Left lung (tissue), 10 donors: ENCODE measurements around the gene RAB31. TPM values are rescaled to one million over a fixed set of nuclear protein-coding genes. Genes with fewer than 3 reads are reported as not detected.

Source experiments
- ATAC-seq: fragments of 200-7000 bp; cut with Tn5 transposase; one replicate; pipeline ENCODE4 v1.9.1; 2020; ENCODE audit warnings: moderate library complexity
- DNase-seq, 4 donors: peaks; one replicate each; pipeline ENCODE4 v3.0.0-alpha.2; 2013 to 2020
- H3K27ac ChIP-seq, 2 donors: fragments of 200-600 bp; sonication (generic) in 1 of 2; one replicate each; pipeline versions ENCODE4 v1.5.0 to v1.8.0; 2020 to 2021
- H3K27me3 ChIP-seq, 2 donors: fragments of 200-600 bp; sonication (generic) in 1 of 2; one replicate each; pipeline versions ENCODE4 v1.5.0 to v1.8.0; 2020 to 2021
- H3K36me3 ChIP-seq, 2 donors: fragments of 200-600 bp; sonication (generic) in 1 of 2; one replicate each; pipeline versions ENCODE4 v1.5.0 to v1.8.0; 2020 to 2021
- H3K4me1 ChIP-seq, 2 donors: fragments of 200-600 bp; one replicate each; pipeline ENCODE4 v1.8.0; 2021
- H3K4me3 ChIP-seq, 2 donors: fragments of 200-600 bp; sonication (generic) in 1 of 2; one replicate each; pipeline versions ENCODE4 v1.5.0 to v1.8.0; 2020 to 2021; ENCODE audit warnings: mild to moderate bottlenecking in 1 of 2
- H3K9me3 ChIP-seq, 2 donors: fragments of 200-600 bp; sonication (generic) in 1 of 2; one replicate each; pipeline versions ENCODE4 v1.5.0 to v1.8.0; 2020 to 2021
- intact Hi-C, 2 donors: fragments of 100-400 bp; cut with DNase I; formaldehyde crosslinking; loops; one replicate each; pipeline versions ENCODE4 v1.11.2 to v1.14.2; 2022
- polyA plus RNA-seq, 6 donors: library from polyadenylated mRNA; unstranded; fragments of 120-200 nt; gene quantifications; one replicate each; pipeline ENCODE4 v1.2.1, GENCODE V29; 2013; ENCODE audit not compliant: insufficient read length in 6 of 6
- total RNA-seq, 2 donors: library from RNA; stranded (reverse); fragmentation: NEBNext Ultra II Directional; extraction: Animal tissue kit (Norgen Biotek cat#: 25700); gene quantifications; one replicate each; pipeline ENCODE4 v1.2.1, GENCODE V29; 2021
- TF ChIP-seq, protein P1 (sequence below), 2 donors: fragments of 200-600 bp; sonication (generic) in 1 of 2; IDR thresholded peaks; one replicate each; pipeline versions ENCODE4 v1.5.0 to v1.8.0; 2021; ENCODE audit warnings: antibody characterized with exemption in 2 of 2
- donor health status: DM: no; HTN: yes; CAD: no.
- donor health status: DM: no; HTN: no; CAD: no.

RAB31 gene
- total and polyA plus RNA-seq, 8 donors = 30.3 to 135 (median 37.3) TPM

DNA sequence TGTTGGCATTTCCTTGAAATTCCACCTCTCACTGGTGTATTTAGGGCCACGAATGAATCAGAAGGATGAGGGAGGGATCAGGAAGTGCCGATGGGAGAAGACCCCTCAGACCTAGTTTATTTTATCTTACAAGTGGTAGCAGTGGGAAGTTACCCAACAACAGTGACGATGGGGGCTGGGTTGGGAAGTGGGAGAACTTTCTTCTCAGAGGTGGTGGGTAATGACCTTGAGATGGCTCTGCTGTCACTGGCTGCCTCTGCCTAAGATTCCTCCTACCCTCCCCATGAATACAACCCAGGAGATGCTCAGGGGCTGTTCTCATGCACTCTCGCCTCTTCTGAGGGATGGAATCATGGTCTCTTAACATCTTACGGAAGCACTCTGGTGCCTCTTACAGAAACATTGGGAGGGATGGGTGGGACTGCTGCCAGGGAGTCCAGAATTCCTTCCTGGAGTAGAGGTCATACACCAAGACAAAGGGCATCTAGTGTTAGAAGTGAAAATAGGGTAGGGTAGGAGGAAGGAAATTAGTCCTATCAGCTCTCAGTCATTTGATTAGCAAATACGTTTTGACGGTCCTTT lies 119.2 kb downstream of the RAB31 start:
- no peaks in the 10 kb centered on the region for H3K9me3 ChIP-seq
- no peaks in the 10 kb centered on the region for H3K27me3 ChIP-seq
- intact Hi-C loops = no loop called here
- peak overlapping the region; percentile 69 to 91 for H3K27ac ChIP-seq
- TF ChIP-seq, protein P1, sequence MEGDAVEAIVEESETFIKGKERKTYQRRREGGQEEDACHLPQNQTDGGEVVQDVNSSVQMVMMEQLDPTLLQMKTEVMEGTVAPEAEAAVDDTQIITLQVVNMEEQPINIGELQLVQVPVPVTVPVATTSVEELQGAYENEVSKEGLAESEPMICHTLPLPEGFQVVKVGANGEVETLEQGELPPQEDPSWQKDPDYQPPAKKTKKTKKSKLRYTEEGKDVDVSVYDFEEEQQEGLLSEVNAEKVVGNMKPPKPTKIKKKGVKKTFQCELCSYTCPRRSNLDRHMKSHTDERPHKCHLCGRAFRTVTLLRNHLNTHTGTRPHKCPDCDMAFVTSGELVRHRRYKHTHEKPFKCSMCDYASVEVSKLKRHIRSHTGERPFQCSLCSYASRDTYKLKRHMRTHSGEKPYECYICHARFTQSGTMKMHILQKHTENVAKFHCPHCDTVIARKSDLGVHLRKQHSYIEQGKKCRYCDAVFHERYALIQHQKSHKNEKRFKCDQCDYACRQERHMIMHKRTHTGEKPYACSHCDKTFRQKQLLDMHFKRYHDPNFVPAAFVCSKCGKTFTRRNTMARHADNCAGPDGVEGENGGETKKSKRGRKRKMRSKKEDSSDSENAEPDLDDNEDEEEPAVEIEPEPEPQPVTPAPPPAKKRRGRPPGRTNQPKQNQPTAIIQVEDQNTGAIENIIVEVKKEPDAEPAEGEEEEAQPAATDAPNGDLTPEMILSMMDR (IDR thresholded peaks at IDR 0.05) = no peak
- peaks cover 0 to 6% of the 10 kb centered on the region in 2 donors for H3K36me3 ChIP-seq
- no peak overlapping the region for H3K4me3 ChIP-seq
- DNase-seq = no peak
- ATAC-seq = no peak
- peaks cover 35 to 63% of the 10 kb centered on the region in 2 donors for H3K4me1 ChIP-seq

DNA sequence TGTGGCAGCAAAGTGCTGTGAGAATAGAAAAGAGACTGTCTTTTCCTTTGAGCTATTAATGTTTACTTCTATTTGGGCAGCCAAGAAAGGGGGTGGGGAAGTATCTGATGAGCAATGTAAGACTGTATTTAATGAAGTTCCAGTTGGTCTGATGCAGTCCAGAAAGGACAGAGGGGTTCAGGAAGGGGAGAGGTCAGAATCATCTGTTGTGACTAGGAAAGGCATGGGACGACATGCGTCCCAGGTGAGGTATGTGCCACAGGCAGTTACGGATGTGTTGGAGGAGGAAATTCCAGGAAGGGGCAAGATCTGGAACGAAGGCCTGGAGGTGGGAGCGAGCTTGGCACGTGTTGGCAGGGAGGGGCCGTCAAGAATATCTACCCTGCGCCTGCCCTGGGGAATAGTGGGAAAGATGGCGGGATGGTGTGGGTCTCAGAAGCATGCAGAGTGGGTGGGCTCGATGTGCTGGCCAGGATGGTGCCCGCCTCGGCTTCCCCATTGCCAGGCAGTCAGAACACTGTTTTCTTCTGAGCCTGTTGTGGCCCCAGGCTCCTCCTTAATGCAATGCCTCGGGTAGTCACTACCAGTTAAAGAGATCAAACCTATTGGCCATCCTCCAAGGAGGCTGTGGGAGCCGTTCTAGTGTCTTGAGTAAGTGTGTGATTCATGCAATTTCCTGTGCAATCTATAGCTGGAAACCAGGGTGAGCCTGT lies 119.8 kb downstream of the RAB31 start:
- peak overlapping the region; percentile 69 to 91 for H3K27ac ChIP-seq
- H3K9me3 ChIP-seq = no peaks in the 10 kb centered on the region
- no peaks in the 10 kb centered on the region for H3K27me3 ChIP-seq
- no peak overlapping the region for H3K4me3 ChIP-seq
- TF ChIP-seq, protein P1 (IDR thresholded peaks at IDR 0.05) = no peak
- H3K36me3 ChIP-seq = peaks cover 0 to 13% of the 10 kb centered on the region in 2 donors
- intact Hi-C loops = no loop called here
- ATAC-seq (peak; percentile 52), DNase-seq (peak in 1 of 4 donors; percentile 81)
- peaks cover 35 to 63% of the 10 kb centered on the region in 2 donors for H3K4me1 ChIP-seq

DNA sequence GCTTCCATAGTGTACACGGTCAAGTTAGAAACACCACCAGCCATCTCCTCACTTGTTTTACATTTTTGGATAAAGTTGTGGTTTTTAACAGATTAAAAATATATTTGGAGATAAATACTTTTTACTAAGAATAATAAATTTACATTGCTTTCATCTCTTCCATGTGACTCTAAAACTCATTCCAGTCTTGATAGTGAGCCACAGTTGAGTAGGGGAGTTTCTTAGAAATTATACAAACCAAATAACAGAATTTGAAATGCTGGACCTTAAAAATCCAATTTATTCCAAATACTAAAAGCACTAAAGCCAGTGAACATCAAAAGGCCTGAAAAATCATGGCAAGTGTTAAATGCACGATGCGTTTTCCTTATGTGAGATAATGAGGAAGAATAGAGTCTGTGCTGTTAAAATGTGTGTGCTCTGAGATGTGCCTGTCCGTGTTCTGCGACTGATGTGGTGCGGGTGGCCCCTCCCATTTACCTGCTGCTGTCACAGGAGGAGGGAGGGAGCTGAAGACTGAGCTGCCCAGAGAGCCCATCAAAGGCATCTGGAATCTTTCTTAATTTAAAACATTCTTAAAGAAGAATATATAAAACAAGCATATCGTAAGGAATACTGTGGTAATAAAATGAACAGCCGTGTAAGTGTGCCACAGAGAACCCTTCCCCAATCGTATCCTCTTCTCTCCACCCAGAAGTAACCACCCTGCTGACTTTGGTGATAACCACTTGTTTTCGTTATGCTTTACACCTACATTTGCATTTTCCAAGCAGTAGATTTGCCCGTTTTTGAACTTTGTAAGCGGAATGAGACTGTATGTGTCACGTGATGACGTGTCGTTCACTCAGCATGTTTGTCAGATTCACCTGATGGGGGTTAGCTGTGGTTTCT lies 120.7 kb downstream of the RAB31 start:
- H3K9me3 ChIP-seq = no peaks in the 10 kb centered on the region
- H3K27me3 ChIP-seq = no peaks in the 10 kb centered on the region
- ATAC-seq = no peak
- no peak overlapping the region for H3K4me3 ChIP-seq
- TF ChIP-seq, protein P1 (IDR thresholded peaks at IDR 0.05) = no peak
- intact Hi-C loops = no loop called here
- H3K4me1 ChIP-seq = peaks cover 35 to 58% of the 10 kb centered on the region in 2 donors
- no peak for DNase-seq
- H3K27ac ChIP-seq = peak overlapping the region in 1 of 2 donors; percentile 91
- peaks cover 0 to 13% of the 10 kb centered on the region in 2 donors for H3K36me3 ChIP-seq

DNA sequence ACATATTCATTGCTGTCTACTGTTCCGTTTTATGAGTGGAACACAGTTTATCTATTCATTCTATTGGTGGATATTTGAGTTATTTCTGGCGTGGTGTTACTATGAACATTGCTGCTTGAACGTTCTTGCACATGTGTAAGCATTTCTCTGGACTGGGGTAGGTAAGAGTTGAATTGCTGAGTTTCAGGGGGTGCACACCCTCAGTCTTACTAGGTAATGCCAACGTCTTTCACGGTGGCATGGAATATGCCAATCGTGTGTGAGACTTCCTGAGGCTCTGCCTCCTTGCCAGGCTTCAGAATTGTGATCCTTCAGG lies 121.3 kb downstream of the RAB31 start:
- Histone ChIP-seq H3K4me1 (peaks cover 30 to 53% of the 10 kb centered on the region in 2 donors), H3K4me3 (no peak overlapping the region), H3K27ac (peak overlapping the region in 1 of 2 donors; percentile 91), H3K9me3 (no peaks in the 10 kb centered on the region), H3K27me3 (no peaks in the 10 kb centered on the region), H3K36me3 (peaks cover 0 to 13% of the 10 kb centered on the region in 2 donors)
- no peak for DNase-seq
- intact Hi-C loops = no loop called here
- ATAC-seq = no peak
- TF ChIP-seq, protein P1 (IDR thresholded peaks at IDR 0.05) = no peak
